Right renal pelvis (tissue), 4 donors: ENCODE measurements around the gene UBE2Z. TPM values are rescaled to one million over a fixed set of nuclear protein-coding genes. Genes with fewer than 3 reads are reported as not detected.
"Not testable (repeated sequence)": the region's sequence is repeated elsewhere in the genome, so short reads cannot be mapped to it uniquely, and the experiment has no call there.

Source experiments
- DNase-seq, 4 donors: peaks; one replicate each; pipeline ENCODE4 v3.0.0-alpha.2; 2013; ENCODE audit warnings: low read depth in 4 of 4, low spot score in 3 of 4, missing footprints in 1 of 4
- polyA plus RNA-seq, 4 donors: library from polyadenylated mRNA; unstranded; fragments of 120-200 nt; gene quantifications; one replicate each; pipeline ENCODE4 v1.2.1, GENCODE V29; 2013; ENCODE audit not compliant: insufficient read length in 4 of 4

The UBE2Z gene
- polyA plus RNA-seq, 4 donors = 91.6 to 105 (median 99.6) TPM

GRCh38 chr17:48901241-48901640 lies 7.0 kb upstream of the UBE2Z start:
- no peak for DNase-seq

DNA sequence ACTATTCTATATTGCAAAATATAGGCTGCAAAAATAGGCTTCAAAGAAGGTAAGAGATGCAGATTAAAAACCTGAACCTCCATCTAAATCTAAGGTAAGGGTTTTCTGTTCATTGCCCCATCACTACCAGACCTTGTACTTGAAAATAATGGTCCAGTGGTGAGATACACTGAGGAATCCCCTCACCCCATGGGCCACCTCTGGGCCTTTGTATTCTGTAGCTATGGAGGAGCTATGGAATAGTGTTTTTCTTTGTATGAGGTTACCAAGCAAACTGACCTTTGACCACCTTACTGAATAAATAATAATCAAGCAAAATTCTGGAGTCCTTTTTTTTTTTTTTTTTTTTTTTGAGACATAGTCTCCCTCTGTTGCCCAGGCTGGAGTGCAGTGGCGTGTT lies 4.8 kb upstream of the UBE2Z start:
- no peak for DNase-seq

DNA sequence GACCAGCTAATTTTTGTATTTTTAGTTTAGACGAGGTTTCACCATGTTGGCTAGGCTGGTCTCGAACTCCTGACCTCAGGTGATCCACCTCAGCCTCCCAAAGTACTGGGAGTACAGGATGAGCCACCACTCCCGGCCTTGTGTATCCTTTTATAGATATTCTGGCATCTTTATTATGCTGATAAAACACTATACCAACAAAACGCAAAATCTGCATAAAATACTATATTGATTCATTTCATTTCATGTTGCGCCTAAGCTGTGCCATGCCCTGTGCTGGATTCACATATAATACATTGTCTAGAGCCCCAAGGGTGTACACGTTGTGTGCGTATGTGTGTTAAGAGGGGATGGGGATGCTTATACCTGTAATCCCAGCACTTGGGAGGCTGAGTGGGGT lies 3.8 kb upstream of the UBE2Z start:
- DNase-seq = no peak

- DNase-seq = no peak
Observed at GRCh38 chr17:48905987-48906515, 2.2 kb upstream of the UBE2Z start.

DNA sequence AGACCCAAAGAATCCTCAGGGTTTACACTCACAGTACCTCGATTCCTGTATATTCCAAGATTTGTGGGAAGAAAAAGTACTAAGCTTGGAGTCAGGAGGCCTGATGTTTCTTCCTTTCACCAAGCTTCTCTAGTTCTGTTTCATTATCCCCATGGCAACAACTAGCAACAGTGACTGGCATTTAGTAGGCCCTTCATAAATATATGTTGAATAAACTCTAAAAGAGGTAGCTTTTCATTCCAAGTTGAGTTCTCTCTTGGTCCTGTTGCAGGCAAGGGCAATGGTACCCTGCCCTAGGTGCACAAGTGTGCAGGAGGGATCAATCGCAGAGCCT lies 527 bp upstream of the UBE2Z start:
- peak in 2 of 4 donors; percentile 40 to 42 for DNase-seq

GRCh38 chr17:48908853-48909394 lies 717 bp downstream of the UBE2Z start:
- peak; percentile 77 to 86 (median 84) for DNase-seq

DNA sequence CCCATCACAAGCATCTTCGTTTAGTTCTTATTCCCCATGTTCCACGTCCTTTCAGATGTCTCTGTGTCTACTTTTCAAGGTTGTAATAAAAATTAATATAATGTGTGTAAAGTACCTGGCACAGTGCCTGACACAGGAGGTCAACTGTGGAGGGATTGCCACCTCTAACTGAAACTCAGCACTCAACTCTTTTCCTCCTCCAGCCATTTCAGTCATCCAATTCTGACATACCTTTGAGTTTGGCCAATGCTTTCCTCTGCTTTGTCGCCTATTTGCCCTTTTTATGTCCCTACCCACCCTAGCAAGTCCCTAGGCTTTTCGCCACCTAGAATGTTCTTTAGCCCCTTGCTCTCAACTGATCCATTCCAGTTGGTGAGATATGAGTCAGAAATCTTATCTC lies 1.6 kb downstream of the UBE2Z start:
- DNase-seq = no peak

DNA sequence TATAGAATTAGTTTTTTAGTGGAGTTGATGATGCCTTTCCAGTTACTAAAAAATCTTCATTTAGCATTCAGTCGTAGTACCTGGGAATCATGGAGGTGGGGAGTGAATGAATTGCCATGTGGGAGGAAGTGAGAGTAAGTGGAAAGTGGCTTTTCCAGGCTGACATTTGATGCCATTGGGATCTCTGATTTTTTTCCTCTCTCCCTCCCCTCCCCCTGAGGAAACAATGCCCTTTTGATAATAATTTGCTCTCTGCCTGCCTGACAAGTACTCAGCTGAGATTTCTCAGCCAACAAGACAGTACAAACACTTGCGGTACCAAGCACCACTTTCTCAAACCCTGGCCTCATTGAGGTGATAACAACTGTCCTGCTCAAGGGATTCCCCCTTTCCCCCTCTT lies 2.2 kb downstream of the UBE2Z start:
- DNase-seq = no peak

DNA sequence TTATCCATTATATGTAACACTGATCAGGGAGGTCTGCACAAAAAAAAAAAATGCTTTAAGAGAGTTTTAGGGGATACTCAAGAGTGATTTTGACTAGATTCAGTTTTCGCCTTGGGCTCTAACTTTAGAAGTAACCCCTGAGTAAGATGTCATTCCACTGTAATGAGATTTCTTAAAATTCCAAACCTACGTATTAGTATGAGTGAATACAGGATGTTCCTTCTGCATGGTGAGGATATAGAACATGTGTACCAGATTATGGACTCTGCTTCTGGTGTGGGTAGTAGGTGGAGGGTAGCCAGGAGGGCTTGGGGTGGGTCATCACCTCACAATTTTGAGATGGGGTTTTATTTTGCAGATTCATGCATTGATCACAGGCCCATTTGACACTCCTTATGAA lies 4.3 kb downstream of the UBE2Z start:
- no peak for DNase-seq

DNA sequence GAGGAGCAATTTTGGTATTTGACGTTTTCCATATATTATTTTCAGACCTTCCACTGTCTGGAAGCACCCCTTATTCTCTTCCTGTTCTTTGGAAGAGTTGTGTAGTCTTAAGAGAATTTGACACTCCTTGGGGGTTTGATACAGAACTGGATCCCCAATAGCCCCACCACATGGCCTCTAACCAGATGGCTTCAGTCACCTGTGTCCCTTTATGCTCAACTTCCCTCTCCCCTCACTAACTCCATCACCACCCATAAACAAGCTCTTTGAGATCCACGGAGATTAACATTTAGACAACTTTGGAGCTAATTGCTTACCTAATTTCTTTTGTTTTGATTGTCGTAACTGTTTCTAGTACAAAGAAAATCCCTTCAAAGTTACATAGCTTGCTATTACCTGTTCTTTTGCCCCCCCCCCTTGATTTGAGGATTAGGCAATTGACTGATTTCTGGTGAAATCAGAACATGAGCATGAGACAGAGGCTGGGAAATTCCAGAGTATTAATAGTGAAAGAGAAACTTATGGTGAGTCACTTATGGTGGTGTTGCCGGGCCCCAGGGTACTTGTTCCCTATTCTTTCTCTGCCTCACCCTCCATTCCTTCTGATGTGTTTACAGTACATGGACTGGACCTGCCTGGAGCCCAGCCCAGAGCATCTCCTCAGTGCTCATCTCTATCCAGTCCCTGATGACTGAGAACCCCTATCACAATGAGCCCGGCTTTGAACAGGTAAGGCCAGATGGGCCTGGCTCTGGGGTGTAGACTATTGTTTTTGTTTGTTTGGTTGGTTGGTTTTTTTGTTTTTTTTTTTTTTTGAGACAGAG lies 7.5 kb downstream of the UBE2Z start:
- no peak for DNase-seq

- no peak for DNase-seq
Observed at GRCh38 chr17:48925251-48925990, 17.2 kb downstream of the UBE2Z start.

- DNase-seq = no peak
Observed at GRCh38 chr17:48925991-48926342, 17.8 kb downstream of the UBE2Z start.

DNA sequence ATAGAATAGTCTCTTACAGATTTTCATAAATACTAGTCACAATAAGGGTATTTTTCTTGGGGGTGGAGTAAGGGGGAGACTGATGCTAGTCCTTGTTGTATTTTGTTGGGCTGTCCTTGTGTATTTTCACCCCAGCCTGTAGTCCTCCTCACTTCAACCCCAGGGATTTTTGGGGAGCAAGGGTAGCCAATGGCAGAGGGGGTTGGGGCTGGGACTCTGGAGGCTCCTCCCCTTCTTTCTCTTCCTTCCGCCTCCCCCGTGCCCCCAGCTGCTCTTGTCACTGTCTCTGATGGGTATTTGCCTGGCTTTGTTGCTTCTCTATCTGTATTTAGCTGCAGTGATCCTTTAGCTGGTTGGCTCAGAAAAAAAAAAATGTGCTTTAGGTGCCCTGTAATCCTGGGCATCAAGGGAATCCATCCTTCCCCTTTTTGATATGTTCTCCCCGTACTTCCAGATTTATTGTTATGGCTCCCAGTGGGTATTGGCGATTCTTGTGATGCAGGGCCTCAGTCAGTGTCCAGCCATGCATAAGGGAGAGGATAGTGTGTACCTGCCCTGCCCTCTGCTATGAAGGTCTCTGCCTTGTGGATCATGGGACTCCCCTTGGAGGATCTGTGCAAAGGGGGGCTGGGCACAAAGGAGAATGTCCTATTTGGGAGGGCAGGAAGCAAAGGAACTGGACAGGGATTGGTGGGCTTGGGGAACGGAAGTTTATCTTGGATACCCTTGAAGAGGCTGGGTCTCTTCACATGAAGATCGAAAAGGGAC lies 20.0 kb downstream of the UBE2Z start:
- no peak for DNase-seq

GRCh38 chr17:48928876-48929811 lies 20.9 kb downstream of the UBE2Z start:
- DNase-seq = no peak

DNA sequence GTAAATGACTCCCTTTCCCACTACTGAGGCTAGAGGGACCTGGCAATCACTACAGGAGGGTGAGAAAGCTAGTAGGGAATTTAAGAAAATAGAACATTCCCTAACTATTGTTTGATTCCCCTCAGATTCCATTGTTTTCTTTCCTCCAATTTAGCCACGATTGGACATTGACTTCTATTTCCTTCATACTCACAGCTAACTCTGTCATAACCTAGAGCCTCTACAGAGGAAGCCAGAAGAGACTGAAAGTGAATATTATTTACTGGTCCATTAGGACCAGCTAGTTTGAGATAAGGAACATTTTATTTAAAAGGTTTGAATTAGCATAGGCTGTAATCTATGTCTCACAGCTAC lies 21.6 kb downstream of the UBE2Z start:
- DNase-seq = no peak

DNA sequence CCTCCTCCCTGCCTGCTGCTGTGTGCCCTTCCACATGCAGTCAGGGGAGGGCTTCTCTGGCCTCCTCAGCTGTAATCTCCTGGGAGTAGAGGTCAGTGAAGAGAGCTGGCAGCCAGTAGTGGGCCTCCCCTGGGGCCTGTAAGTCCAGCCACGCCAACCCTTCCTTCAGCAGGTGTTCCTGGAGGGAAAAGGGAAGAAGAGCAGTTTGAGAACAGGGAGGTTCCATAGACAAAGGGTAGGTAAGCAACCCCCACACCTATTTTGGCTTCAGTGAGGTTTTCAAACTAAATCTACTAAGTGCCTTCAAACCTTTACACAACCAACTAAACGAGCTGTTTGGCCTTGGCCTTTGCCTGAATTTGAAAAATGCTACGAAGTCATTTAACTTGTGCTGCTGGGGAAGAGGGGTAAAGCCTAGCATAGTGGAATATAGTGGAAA lies 22.2 kb downstream of the UBE2Z start:
- DNase-seq = no peak

GRCh38 chr17:48933035-48933434 lies 24.8 kb downstream of the UBE2Z start:
- DNase-seq = no peak

GRCh38 chr17:48944515-48945260 lies 36.5 kb downstream of the UBE2Z start, which contains the start of gene SNF8:
Gene SNF8, minus strand, starts transcription at chr17:48944842. Its CDS starts 108 bp downstream, at chr17:48944734.
- DNase-seq = peak; percentile 81 to 90 (median 84)

- not testable (repeated sequence) for DNase-seq
Observed at GRCh38 chr17:48945261-48945651, 37.0 kb downstream of the UBE2Z start.
